ENCODE measurements around the gene ABRACL. TPM values are rescaled to one million over a fixed set of nuclear protein-coding genes. Genes with fewer than 3 reads are reported as not detected.
"Not testable (repeated sequence)": the region's sequence is repeated elsewhere in the genome, so short reads cannot be mapped to it uniquely, and the experiment has no call there.

The ABRACL gene
- total RNA-seq, 3 donors from 2014 or later = 10.9 to 26.9 (median 17.4) TPM

GRCh38 chr6:139029470-139030227, 1.1 kb downstream of the ABRACL start:
- Histone ChIP-seq H3K4me1 (no peaks in the 10 kb centered on the region), H3K9me3 (no peaks in the 10 kb centered on the region), H3K36me3 (no peaks in the 10 kb centered on the region), H3K4me3 (peak overlapping the region; percentile 72 to 100 (median 96)), H3K27me3 (no peaks in the 10 kb centered on the region), H3K27ac (peak overlapping the region; percentile 82 to 90)
- no peak for TF ChIP-seq CTCF (IDR thresholded peaks at IDR 0.05)
- no peak for TF ChIP-seq POLR2A (IDR thresholded peaks at IDR 0.05)
- no peak for TF ChIP-seq POLR2AphosphoS5 (IDR thresholded peaks at IDR 0.05)
- DNase-seq (ENCODE audit: low spot score in 2 of 2) = no peak
- intact Hi-C loops (cut with DNase I; ENCODE audit: low total_unique reads) = no loop called here

GRCh38 chr6:139030228-139030963, 1.9 kb downstream of the ABRACL start:
- intact Hi-C loops (cut with DNase I; ENCODE audit: low total_unique reads) = no loop called here
- no peak for DNase-seq (ENCODE audit: low spot score in 2 of 2)
- peak overlapping the region in 2 of 3 donors; percentile 72 to 100 for H3K4me3 ChIP-seq
- no peaks in the 10 kb centered on the region for H3K36me3 ChIP-seq
- TF ChIP-seq CTCF (IDR thresholded peaks at IDR 0.05) (no peak), POLR2A (IDR thresholded peaks at IDR 0.05) (no peak), POLR2AphosphoS5 (IDR thresholded peaks at IDR 0.05) (no peak)
- no peaks in the 10 kb centered on the region for H3K9me3 ChIP-seq
- H3K27me3 ChIP-seq = no peaks in the 10 kb centered on the region
- no peaks in the 10 kb centered on the region for H3K4me1 ChIP-seq
- H3K27ac ChIP-seq = no peak overlapping the region

GRCh38 chr6:139037490-139037889, 8.9 kb downstream of the ABRACL start:
- no peak for DNase-seq (ENCODE audit: low spot score in 2 of 2)
- intact Hi-C loops (cut with DNase I; ENCODE audit: low total_unique reads) = no loop called here
- no peak overlapping the region for H3K27ac ChIP-seq
- H3K36me3 ChIP-seq = no peaks in the 10 kb centered on the region
- no peaks in the 10 kb centered on the region for H3K4me1 ChIP-seq
- H3K9me3 ChIP-seq = no peaks in the 10 kb centered on the region
- H3K4me3 ChIP-seq = no peak overlapping the region
- H3K27me3 ChIP-seq = no peaks in the 10 kb centered on the region
- TF ChIP-seq CTCF (IDR thresholded peaks at IDR 0.05) = no peak
- no peak for TF ChIP-seq POLR2AphosphoS5 (IDR thresholded peaks at IDR 0.05)
- TF ChIP-seq POLR2A (IDR thresholded peaks at IDR 0.05) = no peak

- Histone ChIP-seq H3K4me1 (no peaks in the 10 kb centered on the region), H3K4me3 (no peak overlapping the region), H3K27me3 (no peaks in the 10 kb centered on the region), H3K36me3 (no peaks in the 10 kb centered on the region), H3K9me3 (no peaks in the 10 kb centered on the region), H3K27ac (no peak overlapping the region)
- TF ChIP-seq CTCF (IDR thresholded peaks at IDR 0.05) (no peak), POLR2AphosphoS5 (IDR thresholded peaks at IDR 0.05) (no peak), POLR2A (IDR thresholded peaks at IDR 0.05) (no peak)
- intact Hi-C loops (cut with DNase I; ENCODE audit: low total_unique reads) = no loop called here
- DNase-seq (ENCODE audit: low spot score in 2 of 2) = no peak
Measured at GRCh38 chr6:139044250-139044649, 15.7 kb downstream of the ABRACL start.

GRCh38 chr6:139047677-139048076, 19.1 kb downstream of the ABRACL start:
- intact Hi-C loops (cut with DNase I; ENCODE audit: low total_unique reads) = no loop called here
- Histone ChIP-seq H3K4me3 (no peak overlapping the region), H3K27me3 (no peaks in the 10 kb centered on the region), H3K27ac (no peak overlapping the region), H3K4me1 (no peaks in the 10 kb centered on the region), H3K36me3 (no peaks in the 10 kb centered on the region), H3K9me3 (no peaks in the 10 kb centered on the region)
- DNase-seq (ENCODE audit: low spot score in 2 of 2) = no peak
- TF ChIP-seq POLR2AphosphoS5 (IDR thresholded peaks at IDR 0.05) (no peak), CTCF (IDR thresholded peaks at IDR 0.05) (no peak), POLR2A (IDR thresholded peaks at IDR 0.05) (no peak)

GRCh38 chr6:139048912-139049311, 20.4 kb downstream of the ABRACL start:
- intact Hi-C loops (cut with DNase I; ENCODE audit: low total_unique reads) = not testable (repeated sequence)

GRCh38 chr6:139050131-139050769, 21.7 kb downstream of the ABRACL start:
- DNase-seq (ENCODE audit: low spot score in 2 of 2); H3K9me3 ChIP-seq; H3K36me3 ChIP-seq; H3K27ac ChIP-seq; H3K4me3 ChIP-seq; H3K4me1 ChIP-seq; H3K27me3 ChIP-seq; intact Hi-C loops (cut with DNase I; ENCODE audit: low total_unique reads): not testable (repeated sequence)

More at GRCh38 chr6:139048912-139049311, 20.4 kb downstream of the ABRACL start:
- H3K27me3 ChIP-seq; H3K36me3 ChIP-seq; H3K4me3 ChIP-seq; DNase-seq (ENCODE audit: low spot score in 2 of 2); H3K27ac ChIP-seq; H3K4me1 ChIP-seq; H3K9me3 ChIP-seq: not testable (repeated sequence)
